Measurements from ENCODE around the gene PNMA8A.

PNMA8A gene

GRCh38 chr19:46427518-46428045 lies 43.8 kb downstream of the PNMA8A start:
- DNase-seq (ENCODE audit: low spot score): no peak

- DNase-seq (ENCODE audit: low spot score): no peak
These were observed 44.7 kb downstream of the PNMA8A start for GRCh38 chr19:46426506-46427162.

GRCh38 chr19:46426035-46426505 lies 45.3 kb downstream of the PNMA8A start:
- no peak for DNase-seq (ENCODE audit: low spot score)

GRCh38 chr19:46423188-46423587 lies 48.2 kb downstream of the PNMA8A start:
- no peak for DNase-seq (ENCODE audit: low spot score)

- DNase-seq (ENCODE audit: low spot score): no peak
These were observed 49.0 kb downstream of the PNMA8A start for GRCh38 chr19:46422344-46422743.

GRCh38 chr19:46420056-46420455 lies 51.3 kb downstream of the PNMA8A start:
- DNase-seq (ENCODE audit: low spot score): no peak
